ENCODE data around the gene ERP27.

DNA sequence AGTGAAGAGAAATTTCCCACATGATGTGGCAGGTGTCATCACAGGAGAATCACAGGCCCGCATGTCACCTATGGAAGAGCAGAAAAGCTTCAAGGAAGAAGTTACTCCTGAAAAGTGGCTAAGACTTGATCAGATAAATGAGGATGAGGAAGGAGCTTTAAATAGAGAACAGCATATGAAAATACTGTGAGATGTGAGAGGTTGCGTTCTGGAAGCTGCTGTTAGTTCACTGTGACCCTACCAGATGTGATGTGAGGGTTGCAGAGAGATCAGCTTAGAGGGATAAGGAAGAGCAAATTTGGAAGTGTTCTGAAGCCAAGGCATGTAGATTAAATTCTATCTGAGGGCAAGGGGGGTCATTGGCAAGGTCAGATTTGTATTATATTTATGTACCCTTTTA, 17.1 kb downstream of the ERP27 start:
- TF ChIP-seq NR2C2 (CRISPR knock-in tag; IDR thresholded peaks at IDR 0.05) (no peak), RELA (CRISPR knock-in tag; IDR thresholded peaks at IDR 0.05; ENCODE audit: borderline replicate concordance) (no peak), ESRRA (CRISPR knock-in tag; IDR thresholded peaks at IDR 0.05; ENCODE audit: borderline replicate concordance) (no peak), TEAD4 (CRISPR knock-in tag; IDR thresholded peaks at IDR 0.05) (no peak), ELF4 (CRISPR knock-in tag; IDR thresholded peaks at IDR 0.05; ENCODE audit: low read depth) (no peak), ATF1 (CRISPR knock-in tag; IDR thresholded peaks at IDR 0.05) (no peak)
- TF ChIP-seq, protein P1, sequence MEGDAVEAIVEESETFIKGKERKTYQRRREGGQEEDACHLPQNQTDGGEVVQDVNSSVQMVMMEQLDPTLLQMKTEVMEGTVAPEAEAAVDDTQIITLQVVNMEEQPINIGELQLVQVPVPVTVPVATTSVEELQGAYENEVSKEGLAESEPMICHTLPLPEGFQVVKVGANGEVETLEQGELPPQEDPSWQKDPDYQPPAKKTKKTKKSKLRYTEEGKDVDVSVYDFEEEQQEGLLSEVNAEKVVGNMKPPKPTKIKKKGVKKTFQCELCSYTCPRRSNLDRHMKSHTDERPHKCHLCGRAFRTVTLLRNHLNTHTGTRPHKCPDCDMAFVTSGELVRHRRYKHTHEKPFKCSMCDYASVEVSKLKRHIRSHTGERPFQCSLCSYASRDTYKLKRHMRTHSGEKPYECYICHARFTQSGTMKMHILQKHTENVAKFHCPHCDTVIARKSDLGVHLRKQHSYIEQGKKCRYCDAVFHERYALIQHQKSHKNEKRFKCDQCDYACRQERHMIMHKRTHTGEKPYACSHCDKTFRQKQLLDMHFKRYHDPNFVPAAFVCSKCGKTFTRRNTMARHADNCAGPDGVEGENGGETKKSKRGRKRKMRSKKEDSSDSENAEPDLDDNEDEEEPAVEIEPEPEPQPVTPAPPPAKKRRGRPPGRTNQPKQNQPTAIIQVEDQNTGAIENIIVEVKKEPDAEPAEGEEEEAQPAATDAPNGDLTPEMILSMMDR (IDR thresholded peaks at IDR 0.05): no peak
- TF ChIP-seq, protein P2, sequence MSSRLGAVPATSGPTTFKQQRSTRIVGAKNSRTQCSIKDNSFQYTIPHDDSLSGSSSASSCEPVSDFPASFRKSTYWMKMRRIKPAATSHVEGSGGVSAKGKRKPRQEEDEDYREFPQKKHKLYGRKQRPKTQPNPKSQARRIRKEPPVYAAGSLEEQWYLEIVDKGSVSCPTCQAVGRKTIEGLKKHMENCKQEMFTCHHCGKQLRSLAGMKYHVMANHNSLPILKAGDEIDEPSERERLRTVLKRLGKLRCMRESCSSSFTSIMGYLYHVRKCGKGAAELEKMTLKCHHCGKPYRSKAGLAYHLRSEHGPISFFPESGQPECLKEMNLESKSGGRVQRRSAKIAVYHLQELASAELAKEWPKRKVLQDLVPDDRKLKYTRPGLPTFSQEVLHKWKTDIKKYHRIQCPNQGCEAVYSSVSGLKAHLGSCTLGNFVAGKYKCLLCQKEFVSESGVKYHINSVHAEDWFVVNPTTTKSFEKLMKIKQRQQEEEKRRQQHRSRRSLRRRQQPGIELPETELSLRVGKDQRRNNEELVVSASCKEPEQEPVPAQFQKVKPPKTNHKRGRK (CRISPR knock-in tag; IDR thresholded peaks at IDR 0.05; ENCODE audit: borderline replicate concordance): no peak
- TF ChIP-seq, protein P3, sequence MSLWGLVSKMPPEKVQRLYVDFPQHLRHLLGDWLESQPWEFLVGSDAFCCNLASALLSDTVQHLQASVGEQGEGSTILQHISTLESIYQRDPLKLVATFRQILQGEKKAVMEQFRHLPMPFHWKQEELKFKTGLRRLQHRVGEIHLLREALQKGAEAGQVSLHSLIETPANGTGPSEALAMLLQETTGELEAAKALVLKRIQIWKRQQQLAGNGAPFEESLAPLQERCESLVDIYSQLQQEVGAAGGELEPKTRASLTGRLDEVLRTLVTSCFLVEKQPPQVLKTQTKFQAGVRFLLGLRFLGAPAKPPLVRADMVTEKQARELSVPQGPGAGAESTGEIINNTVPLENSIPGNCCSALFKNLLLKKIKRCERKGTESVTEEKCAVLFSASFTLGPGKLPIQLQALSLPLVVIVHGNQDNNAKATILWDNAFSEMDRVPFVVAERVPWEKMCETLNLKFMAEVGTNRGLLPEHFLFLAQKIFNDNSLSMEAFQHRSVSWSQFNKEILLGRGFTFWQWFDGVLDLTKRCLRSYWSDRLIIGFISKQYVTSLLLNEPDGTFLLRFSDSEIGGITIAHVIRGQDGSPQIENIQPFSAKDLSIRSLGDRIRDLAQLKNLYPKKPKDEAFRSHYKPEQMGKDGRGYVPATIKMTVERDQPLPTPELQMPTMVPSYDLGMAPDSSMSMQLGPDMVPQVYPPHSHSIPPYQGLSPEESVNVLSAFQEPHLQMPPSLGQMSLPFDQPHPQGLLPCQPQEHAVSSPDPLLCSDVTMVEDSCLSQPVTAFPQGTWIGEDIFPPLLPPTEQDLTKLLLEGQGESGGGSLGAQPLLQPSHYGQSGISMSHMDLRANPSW (CRISPR knock-in tag; conservative IDR thresholded peaks at IDR 0.05; ENCODE audit: low read depth): no peak
- TF ChIP-seq, protein P4, sequence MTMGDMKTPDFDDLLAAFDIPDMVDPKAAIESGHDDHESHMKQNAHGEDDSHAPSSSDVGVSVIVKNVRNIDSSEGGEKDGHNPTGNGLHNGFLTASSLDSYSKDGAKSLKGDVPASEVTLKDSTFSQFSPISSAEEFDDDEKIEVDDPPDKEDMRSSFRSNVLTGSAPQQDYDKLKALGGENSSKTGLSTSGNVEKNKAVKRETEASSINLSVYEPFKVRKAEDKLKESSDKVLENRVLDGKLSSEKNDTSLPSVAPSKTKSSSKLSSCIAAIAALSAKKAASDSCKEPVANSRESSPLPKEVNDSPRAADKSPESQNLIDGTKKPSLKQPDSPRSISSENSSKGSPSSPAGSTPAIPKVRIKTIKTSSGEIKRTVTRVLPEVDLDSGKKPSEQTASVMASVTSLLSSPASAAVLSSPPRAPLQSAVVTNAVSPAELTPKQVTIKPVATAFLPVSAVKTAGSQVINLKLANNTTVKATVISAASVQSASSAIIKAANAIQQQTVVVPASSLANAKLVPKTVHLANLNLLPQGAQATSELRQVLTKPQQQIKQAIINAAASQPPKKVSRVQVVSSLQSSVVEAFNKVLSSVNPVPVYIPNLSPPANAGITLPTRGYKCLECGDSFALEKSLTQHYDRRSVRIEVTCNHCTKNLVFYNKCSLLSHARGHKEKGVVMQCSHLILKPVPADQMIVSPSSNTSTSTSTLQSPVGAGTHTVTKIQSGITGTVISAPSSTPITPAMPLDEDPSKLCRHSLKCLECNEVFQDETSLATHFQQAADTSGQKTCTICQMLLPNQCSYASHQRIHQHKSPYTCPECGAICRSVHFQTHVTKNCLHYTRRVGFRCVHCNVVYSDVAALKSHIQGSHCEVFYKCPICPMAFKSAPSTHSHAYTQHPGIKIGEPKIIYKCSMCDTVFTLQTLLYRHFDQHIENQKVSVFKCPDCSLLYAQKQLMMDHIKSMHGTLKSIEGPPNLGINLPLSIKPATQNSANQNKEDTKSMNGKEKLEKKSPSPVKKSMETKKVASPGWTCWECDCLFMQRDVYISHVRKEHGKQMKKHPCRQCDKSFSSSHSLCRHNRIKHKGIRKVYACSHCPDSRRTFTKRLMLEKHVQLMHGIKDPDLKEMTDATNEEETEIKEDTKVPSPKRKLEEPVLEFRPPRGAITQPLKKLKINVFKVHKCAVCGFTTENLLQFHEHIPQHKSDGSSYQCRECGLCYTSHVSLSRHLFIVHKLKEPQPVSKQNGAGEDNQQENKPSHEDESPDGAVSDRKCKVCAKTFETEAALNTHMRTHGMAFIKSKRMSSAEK (CRISPR knock-in tag; IDR thresholded peaks at IDR 0.05; ENCODE audit: borderline replicate concordance): no peak
- TF ChIP-seq, protein P5, sequence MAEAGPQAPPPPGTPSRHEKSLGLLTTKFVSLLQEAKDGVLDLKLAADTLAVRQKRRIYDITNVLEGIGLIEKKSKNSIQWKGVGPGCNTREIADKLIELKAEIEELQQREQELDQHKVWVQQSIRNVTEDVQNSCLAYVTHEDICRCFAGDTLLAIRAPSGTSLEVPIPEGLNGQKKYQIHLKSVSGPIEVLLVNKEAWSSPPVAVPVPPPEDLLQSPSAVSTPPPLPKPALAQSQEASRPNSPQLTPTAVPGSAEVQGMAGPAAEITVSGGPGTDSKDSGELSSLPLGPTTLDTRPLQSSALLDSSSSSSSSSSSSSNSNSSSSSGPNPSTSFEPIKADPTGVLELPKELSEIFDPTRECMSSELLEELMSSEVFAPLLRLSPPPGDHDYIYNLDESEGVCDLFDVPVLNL (CRISPR knock-in tag; IDR thresholded peaks at IDR 0.05; ENCODE audit: borderline replicate concordance, low read depth): no peak
- TF ChIP-seq, protein P6, sequence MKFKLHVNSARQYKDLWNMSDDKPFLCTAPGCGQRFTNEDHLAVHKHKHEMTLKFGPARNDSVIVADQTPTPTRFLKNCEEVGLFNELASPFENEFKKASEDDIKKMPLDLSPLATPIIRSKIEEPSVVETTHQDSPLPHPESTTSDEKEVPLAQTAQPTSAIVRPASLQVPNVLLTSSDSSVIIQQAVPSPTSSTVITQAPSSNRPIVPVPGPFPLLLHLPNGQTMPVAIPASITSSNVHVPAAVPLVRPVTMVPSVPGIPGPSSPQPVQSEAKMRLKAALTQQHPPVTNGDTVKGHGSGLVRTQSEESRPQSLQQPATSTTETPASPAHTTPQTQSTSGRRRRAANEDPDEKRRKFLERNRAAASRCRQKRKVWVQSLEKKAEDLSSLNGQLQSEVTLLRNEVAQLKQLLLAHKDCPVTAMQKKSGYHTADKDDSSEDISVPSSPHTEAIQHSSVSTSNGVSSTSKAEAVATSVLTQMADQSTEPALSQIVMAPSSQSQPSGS (CRISPR knock-in tag; IDR thresholded peaks at IDR 0.05; ENCODE audit: borderline replicate concordance, low read depth): no peak

All from WTC11 (cell line).